Hepatocyte (in vitro differentiated cells): ENCODE results near the gene ENPP6. TPM values are rescaled to one million over a fixed set of nuclear protein-coding genes. Genes with fewer than 3 reads are reported as not detected.

ENCODE experiments used
- DNase-seq: peaks from one replicate; pipeline ENCODE4 v3.0.0-alpha.2; 2016; ENCODE audit warnings: low spot score
- H2AFZ ChIP-seq: fragments of 200-600 bp; sonication (generic); 2 replicates; pipeline ENCODE4 v1.6.0; 2016; ENCODE audit warnings: antibody characterized with exemption, mild to moderate bottlenecking
- H3K27ac ChIP-seq: fragments of 200-600 bp; sonication (generic); 2 replicates; pipeline ENCODE4 v1.5.1; 2016; ENCODE audit warnings: mild to moderate bottlenecking
- H3K27me3 ChIP-seq: fragments of 200-600 bp; sonication (generic); 2 replicates; pipeline ENCODE4 v1.6.1; 2016
- H3K36me3 ChIP-seq: fragments of 200-600 bp; sonication (generic); replicated peaks from 2 replicates; pipeline ENCODE4 v1.5.1; 2016; ENCODE audit warnings: low read depth; ENCODE audit not compliant: insufficient read depth
- H3K4me1 ChIP-seq: fragments of 200-600 bp; sonication (generic); 2 replicates; pipeline ENCODE4 v1.5.1; 2016; ENCODE audit warnings: mild to moderate bottlenecking, moderate library complexity; ENCODE audit not compliant: insufficient read depth
- H3K4me2 ChIP-seq: fragments of 200-600 bp; sonication (generic); 2 replicates; pipeline ENCODE4 v1.6.0; 2016
- H3K4me3 ChIP-seq: fragments of 200-600 bp; sonication (generic); 2 replicates; pipeline ENCODE4 v1.5.1; 2016; ENCODE audit warnings: mild to moderate bottlenecking
- H3K79me2 ChIP-seq: fragments of 200-600 bp; sonication (generic); 2 replicates; pipeline ENCODE4 v1.6.0; 2017; ENCODE audit warnings: mild to moderate bottlenecking
- H3K9me2 ChIP-seq: fragments of 200-600 bp; sonication (generic); replicated peaks from 2 replicates; pipeline ENCODE4 v1.6.0; 2017; ENCODE audit warnings: mild to moderate bottlenecking; ENCODE audit not compliant: insufficient read depth
- H3K9me3 ChIP-seq: fragments of 200-600 bp; sonication (generic); 2 replicates; pipeline ENCODE4 v1.5.1; 2016; ENCODE audit warnings: low read depth, mild to moderate bottlenecking
- H4K20me1 ChIP-seq: fragments of 200-600 bp; sonication (generic); 2 replicates; pipeline ENCODE4 v1.6.0; 2016; ENCODE audit warnings: mild to moderate bottlenecking; ENCODE audit not compliant: insufficient read depth, poor library complexity, severe bottlenecking
- EZH2 ChIP-seq: fragments of 200-600 bp; sonication (generic); IDR thresholded peaks from 2 replicates; pipeline ENCODE4 v1.6.1; 2016; ENCODE audit warnings: antibody characterized with exemption, mild to moderate bottlenecking, borderline replicate concordance
- EZH2phosphoT487 ChIP-seq: fragments of 200-600 bp; sonication (generic); IDR thresholded peaks from one replicate; pipeline ENCODE4 v1.6.1; 2018; ENCODE audit warnings: antibody characterized with exemption, mild to moderate bottlenecking, low read depth, moderate library complexity; ENCODE audit not compliant: unreplicated experiment, severe bottlenecking
- WGBS: methylation state at CpG from one replicate; pipeline ENCODE4 v1.1.6; 2016; ENCODE audit warnings: low lambda C conversion rate; ENCODE audit errors: missing lambda C conversion rate; 5-methylcytosine and 5-hydroxymethylcytosine counted together
- polyA plus RNA-seq: library from polyadenylated mRNA; unstranded; fragments of >200 nt; fragmentation: Nextera tagmentation; extraction: Ambion mirVana; gene quantifications from 2 replicates; pipeline ENCODE4 v1.2.1, GENCODE V29; 2016
- total RNA-seq: library from RNA; depleted of rRNA; stranded (reverse); fragments of >200 nt; gene quantifications from 2 replicates; pipeline ENCODE4 v1.2.3, GENCODE V29; 2014
- TF ChIP-seq, protein P1 (sequence below): fragments of 200-600 bp; sonication (generic); IDR thresholded peaks from 2 replicates; pipeline ENCODE4 v1.5.1; 2016; ENCODE audit warnings: antibody characterized with exemption, mild to moderate bottlenecking; ENCODE audit not compliant: poor library complexity

The ENPP6 gene
- total and polyA plus RNA-seq, 2 experiments from 2014 or later, result 0.03 TPM; not detected in 1

DNA sequence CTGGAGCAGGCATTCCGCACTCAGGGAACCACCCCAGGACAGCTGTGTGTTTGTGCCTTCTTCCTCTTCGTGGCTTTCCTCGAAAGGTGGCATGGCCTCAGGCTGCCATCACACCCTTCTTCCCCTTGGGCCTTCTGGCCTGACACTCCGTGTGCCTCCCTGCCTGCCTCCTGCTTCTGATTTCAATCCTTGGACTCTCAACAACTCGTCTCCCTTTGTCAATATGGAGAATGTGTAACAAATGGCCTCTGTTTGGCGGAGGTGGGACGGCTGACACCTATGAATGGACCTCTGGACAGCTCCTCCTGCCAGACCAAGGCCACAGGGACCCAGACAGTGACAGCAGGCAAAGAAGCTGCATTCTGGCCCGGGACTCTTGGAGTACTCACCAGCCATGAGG, 137.0 kb downstream of the ENPP6 start:
- no peaks in the 10 kb centered on the region for H3K27me3 ChIP-seq
- WGBS, result 66% methylated on average over 8 of the region's 8 CpGs
- no peak overlapping the region for H2AFZ ChIP-seq
- no peaks in the 10 kb centered on the region for H3K36me3 ChIP-seq
- H3K79me2 ChIP-seq, result no peaks in the 10 kb centered on the region
- no peaks in the 10 kb centered on the region for H3K9me2 ChIP-seq
- no peak overlapping the region for H3K4me2 ChIP-seq
- H3K4me3 ChIP-seq, result no peak overlapping the region
- H3K27ac ChIP-seq, result no peak overlapping the region
- DNase-seq, result no peak
- no peaks in the 10 kb centered on the region for H3K9me3 ChIP-seq
- TF ChIP-seq, protein P1, sequence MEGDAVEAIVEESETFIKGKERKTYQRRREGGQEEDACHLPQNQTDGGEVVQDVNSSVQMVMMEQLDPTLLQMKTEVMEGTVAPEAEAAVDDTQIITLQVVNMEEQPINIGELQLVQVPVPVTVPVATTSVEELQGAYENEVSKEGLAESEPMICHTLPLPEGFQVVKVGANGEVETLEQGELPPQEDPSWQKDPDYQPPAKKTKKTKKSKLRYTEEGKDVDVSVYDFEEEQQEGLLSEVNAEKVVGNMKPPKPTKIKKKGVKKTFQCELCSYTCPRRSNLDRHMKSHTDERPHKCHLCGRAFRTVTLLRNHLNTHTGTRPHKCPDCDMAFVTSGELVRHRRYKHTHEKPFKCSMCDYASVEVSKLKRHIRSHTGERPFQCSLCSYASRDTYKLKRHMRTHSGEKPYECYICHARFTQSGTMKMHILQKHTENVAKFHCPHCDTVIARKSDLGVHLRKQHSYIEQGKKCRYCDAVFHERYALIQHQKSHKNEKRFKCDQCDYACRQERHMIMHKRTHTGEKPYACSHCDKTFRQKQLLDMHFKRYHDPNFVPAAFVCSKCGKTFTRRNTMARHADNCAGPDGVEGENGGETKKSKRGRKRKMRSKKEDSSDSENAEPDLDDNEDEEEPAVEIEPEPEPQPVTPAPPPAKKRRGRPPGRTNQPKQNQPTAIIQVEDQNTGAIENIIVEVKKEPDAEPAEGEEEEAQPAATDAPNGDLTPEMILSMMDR, result no peak
- TF ChIP-seq EZH2, result no peak
- TF ChIP-seq EZH2phosphoT487, result no peak
- H3K4me1 ChIP-seq, result no peaks in the 10 kb centered on the region
- H4K20me1 ChIP-seq, result no peaks in the 10 kb centered on the region

DNA sequence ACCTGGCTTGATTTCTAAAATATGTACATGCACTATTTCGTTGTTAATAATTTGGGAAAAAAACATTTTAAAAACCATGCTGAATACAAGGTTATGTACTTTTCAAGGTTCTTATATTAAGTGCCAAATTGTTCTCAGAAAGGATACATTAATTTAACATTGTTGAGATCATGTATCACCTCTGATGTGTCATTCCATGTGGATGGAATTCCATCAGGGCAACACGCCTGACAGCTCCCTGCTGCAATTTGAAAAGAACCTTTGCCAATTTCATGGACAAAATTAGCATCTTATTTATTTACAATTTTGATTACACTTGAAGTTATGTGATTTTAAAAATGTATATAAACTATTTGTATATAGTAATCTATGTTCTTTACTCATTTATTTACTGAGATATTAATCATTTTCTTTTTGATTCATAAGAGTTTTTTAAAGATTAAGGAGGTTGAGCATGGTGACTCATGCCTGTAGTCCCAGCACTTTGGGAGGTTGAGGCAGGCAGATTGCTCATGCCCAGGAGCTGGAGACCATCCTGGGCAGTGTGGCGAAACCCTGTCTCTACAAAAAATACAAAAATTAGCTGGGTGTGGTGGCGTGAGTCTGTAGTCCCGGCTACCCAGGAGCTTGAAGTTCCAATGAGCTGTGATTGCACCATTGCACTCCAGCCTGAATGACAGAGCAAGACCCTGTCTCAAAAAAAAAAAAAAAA, 142.8 kb downstream of the ENPP6 start:
- Histone ChIP-seq H3K4me3 (no peak overlapping the region), H4K20me1 (no peaks in the 10 kb centered on the region), H3K27me3 (no peaks in the 10 kb centered on the region), H3K4me2 (no peak overlapping the region), H3K9me2 (no peaks in the 10 kb centered on the region), H3K79me2 (no peaks in the 10 kb centered on the region), H3K36me3 (no peaks in the 10 kb centered on the region), H3K4me1 (no peaks in the 10 kb centered on the region), H2AFZ (no peak overlapping the region), H3K9me3 (no peaks in the 10 kb centered on the region), H3K27ac (no peak overlapping the region)
- 94% methylated on average over 5 of the region's 5 CpGs for WGBS
- DNase-seq, result no peak
- no peak for TF ChIP-seq EZH2
- TF ChIP-seq EZH2phosphoT487, result no peak
- TF ChIP-seq, protein P1, result no peak

DNA sequence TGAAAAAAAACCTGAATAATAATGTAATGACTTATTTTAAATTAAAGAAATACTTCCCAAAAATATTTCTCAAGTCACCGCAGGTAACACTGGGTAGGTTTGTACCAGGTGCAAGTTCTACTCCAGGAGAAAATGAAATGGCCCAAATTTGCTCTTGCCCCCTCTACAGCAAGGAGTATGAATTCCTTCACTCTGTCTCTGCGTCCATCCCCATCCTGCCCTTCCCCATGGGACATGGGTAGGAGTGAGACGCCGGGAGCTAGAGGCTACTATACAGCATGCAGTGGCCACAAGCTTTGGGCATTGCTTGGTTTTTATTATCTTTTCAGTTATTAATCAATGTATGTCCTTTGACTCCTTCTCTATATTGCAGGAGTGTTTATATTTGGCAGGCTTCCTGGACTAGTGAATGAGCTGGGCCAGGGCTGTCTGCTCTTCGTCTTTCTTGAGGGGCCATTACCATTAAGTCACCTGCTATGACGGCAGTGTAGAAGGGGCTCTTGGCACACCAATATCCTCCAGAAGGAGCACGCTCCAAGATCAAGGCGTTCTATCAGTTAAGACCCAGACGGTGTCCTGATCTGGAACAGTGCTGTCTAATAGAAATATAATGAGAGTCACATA, 149.6 kb downstream of the ENPP6 start:
- DNase-seq, result no peak
- Histone ChIP-seq H3K36me3 (no peaks in the 10 kb centered on the region), H3K79me2 (no peaks in the 10 kb centered on the region), H4K20me1 (no peaks in the 10 kb centered on the region), H3K4me1 (peaks cover 25% of the 10 kb centered on the region), H3K4me2 (no peak overlapping the region), H3K27me3 (no peaks in the 10 kb centered on the region), H3K9me3 (no peaks in the 10 kb centered on the region), H3K9me2 (no peaks in the 10 kb centered on the region), H3K27ac (no peak overlapping the region), H3K4me3 (no peak overlapping the region), H2AFZ (no peak overlapping the region)
- no peak for TF ChIP-seq EZH2
- TF ChIP-seq EZH2phosphoT487, result no peak
- TF ChIP-seq, protein P1, result no peak
- WGBS, result 71% methylated on average over 9 of the region's 9 CpGs
